Dermis blood vessel endothelial cell (primary cell): ENCODE data around the gene FLT1. TPM values are rescaled to one million over a fixed set of nuclear protein-coding genes. Genes with fewer than 3 reads are reported as not detected.

Source experiments
- DNase-seq: peaks from one replicate; pipeline ENCODE4 v3.0.0; 2010
- total RNA-seq: library from RNA; depleted of rRNA; stranded (reverse); fragments of >200 nt; gene quantifications from 2 replicates; pipeline ENCODE4 v1.2.3, GENCODE V29; 2014

Gene FLT1
- total RNA-seq, 1 donor from 2014 or later: 82.9 TPM

DNA sequence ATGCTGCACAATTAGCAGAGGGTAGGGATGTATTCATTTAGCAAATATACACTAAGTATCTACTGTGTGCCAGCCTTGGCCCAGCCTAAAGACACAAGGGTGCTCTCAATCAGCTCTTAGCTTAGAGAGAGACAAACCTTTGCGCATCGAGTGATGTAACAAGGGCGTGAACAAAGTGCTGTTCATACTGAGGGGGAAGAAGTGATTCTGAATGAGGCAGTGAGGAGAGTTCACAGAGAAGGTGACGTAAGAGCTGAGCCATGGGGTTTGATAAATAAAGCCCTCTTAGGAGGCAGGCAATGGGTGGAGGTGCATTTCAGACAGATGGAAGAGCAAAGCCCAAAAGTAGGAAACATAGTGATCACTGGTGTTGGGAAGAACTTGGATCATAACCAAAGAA lies 68.5 kb downstream of the FLT1 start:
- DNase-seq: no peak

DNA sequence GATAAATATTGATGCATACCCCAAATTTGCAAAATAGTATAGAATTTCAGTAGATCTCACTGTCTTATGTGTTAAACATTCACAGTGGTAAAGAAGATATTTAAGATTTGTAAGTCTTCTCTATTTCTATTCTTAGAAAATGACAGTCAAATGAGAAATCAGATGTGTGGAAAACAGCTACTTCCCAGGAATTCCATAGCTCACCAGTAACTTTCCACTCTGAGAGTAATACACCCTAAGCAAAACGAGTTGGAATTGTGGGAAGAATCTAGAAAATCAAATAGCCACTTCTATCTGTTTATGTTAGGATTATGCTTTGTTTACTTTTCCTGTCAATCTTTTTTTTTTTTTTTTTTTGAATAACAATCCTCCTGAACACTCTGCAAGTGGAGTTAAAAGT lies 69.1 kb downstream of the FLT1 start:
- DNase-seq: no peak

DNA sequence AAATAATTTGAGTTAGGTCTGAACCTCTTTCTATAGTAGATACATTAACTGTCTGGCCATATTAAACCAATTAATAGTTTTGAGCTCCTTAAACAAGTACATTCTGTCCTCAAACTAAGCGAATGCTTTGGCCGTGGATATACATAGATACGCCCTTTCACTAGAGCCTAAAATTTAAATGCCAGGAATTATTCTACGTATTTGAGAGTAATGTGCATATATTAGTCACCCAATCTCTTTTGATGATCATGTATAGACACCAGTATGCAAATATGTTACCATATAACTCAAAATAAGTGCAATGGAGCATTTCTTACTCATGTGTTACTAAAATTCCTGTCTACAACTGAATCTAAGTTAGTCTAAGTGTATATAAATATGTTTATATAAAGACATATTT lies 70.4 kb downstream of the FLT1 start:
- no peak for DNase-seq

DNA sequence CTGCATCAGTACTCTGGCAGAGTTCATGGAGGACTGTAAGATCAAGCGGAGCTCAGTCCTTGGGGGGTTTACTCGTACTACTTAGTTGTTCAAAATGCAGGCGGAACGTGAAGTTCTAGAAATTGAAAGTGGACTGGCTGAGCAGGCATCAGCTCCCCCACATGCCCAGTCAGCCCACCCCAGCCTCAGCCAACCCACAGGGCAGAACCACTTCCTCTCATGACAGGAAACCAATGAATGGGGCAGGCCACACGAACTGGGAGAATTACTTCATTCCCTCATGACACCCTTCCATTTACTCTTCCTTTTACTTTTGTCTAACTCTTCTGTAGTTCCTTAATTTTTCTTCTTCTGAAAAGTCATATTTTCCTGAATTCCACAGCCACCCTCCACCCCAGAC lies 71.9 kb downstream of the FLT1 start:
- DNase-seq: no peak

DNA sequence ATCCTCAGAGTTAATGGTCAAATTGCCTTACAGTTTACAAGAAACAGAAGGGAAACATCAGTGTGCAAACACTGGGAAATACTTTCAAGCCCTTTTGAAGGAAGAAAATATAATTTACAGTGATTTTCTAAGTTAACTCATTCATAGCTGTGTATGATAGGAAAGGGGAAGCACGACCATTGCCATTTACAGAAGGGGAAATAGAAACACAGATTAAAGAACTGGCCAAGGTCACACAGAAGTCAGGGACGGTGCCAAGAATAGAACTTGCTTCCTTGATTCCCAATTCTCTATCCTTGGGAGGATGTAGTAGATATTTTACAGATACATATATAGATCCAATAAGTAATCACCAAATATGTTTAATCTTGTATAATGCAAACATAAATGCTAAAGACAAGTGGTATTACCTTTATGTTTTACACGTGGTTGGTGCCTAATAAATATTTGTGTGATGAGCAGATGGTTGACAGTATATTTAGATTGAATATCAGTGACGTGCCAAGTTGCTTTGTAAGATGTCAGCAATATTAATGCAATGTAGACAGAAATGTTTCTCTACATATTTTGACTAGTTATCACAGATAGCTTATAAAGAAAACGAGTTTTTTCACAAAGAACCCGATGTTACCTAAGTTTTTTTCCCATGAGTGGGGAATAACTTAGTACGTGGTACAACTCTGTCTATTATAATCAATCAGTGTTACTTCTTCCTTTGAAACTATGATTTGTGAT lies 73.1 kb downstream of the FLT1 start:
- DNase-seq: no peak

DNA sequence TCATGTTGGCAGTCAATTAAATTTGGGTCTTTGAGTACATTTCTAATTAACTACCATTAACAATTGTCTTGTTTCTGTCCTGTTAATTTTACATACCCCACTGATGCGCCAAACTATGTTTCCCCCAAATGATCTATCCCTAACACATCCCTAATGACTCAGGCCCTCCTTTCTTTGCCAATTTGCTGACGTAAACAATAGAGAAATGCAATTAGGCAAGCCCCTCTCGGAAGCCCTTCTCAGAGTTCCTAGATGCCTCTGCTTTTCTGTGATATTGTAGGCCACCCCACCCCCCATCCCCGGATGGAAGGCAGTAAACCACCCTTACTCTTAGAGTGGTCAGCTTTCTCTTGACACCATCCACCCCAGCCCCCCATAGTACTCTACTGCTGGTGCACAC lies 74.2 kb downstream of the FLT1 start:
- DNase-seq: no peak

DNA sequence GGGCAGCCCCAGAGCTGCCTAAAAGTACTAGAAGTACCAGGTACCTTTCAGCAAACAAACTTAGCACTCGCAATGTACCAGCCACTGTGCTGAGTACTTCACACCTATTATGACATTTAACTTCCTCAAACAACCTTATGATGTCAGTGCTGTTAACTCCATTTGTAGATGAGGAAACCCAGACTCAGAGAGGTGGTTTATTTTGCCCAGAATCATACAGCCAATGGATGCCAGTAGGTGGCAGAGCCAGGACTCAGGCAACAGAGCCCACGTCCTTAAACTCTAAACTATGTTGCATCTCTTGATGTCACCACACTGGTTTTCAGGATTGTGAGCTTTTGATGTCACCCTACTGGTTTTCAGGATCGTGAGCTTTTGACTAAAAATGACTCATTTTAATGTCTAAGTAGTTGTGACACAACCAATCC lies 78.9 kb downstream of the FLT1 start:
- no peak for DNase-seq

DNA sequence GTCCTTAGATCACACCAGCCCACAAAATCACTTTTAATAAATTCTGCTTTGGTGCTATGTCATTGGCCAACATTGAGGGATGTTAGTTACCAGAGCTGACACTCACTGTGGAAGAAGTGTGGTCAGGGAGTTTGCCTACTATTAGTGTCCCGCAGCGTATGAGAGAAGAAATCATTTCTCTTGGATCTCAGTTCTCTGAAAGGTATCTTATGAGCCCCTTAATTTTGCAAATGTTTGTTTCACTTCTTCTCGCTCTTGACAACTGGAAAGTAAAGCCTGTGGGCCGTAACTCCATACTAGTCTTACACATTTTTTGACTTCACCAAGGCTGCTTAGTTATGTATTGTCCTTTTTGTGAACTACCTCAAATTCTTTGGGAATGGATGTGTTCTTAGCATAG lies 80.9 kb downstream of the FLT1 start:
- no peak for DNase-seq

DNA sequence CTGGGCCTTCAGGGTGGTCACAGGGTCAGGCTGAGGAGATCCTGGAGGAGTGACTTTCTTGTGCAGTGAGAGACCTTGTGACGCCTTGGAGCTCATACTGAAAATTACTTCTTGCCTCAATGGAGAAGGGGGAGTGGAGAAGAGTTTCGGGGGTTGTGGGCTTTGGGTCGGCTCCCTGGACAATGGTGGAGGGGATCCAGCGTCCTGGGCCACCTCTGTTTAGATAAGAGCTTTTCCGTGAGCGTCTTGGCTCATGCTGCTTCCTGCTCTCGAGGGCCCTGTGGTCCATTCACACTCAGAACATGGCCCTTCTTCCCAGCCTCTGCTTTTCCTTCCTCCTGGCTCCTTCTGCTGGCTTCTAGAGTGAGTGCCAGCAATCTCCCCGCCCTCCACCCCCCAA lies 81.9 kb downstream of the FLT1 start:
- peak; percentile 74 for DNase-seq

DNA sequence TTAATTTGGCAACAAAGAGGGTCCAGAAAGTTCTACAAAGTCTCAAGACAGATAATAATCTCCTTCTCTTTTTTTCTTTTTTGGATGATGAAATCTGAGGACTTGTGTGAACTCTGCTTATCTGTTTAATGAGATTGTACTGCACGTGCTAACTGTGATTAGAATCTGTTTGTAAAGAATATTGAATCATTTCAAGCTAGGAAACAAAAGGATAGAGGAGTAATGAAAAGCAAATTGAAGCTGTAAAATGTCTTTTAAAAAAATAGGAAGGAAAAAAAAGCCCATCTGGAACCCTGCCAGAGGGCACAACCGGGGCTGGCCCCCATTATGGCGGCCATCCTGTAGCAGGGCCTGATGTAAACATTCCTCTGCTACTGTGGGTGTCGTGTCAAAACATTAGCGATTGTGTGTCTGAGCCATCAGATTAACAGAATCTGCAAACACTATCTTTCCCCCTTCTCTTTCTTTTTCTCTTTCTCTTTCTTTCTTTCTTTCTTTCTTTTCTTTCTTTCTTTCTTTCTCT lies 83.0 kb downstream of the FLT1 start:
- DNase-seq: peak; percentile 91

DNA sequence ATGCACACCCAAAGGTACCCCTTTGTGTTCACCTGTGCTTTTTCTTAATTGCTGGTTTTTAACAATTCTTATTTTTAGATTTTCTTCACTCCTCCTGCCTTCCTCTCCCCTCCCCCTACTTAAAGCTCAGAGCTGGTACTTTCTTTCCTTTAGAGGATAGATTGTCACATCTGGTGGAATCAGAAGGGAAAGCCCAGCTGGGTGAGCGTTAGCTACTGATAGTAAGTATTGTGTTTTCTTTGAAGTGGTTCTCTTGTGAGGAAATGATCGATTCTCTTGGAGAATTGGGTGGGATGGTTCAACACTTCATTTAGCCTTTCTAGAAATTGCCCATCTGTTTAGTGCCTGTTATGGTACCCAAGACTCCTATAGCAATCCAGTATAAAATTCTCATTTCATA lies 84.8 kb downstream of the FLT1 start:
- DNase-seq: no peak

DNA sequence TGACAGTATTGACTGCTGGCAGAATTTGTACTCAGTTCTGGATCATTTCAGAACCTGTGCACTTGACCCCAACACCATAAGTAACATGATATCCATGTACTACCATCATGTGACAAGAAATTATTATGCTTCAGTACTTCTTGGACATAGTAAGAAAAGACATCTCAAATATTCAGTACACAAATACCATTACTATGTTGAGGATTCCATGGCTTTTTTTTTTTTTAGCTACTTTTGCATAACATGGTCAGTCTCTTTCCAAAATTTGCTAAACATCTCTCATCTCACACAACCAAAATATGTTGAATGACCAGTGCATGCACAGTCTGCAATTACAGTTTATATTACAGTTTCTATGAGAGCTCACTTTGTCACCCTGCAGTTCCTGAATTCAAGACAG lies 85.3 kb downstream of the FLT1 start:
- DNase-seq: no peak

DNA sequence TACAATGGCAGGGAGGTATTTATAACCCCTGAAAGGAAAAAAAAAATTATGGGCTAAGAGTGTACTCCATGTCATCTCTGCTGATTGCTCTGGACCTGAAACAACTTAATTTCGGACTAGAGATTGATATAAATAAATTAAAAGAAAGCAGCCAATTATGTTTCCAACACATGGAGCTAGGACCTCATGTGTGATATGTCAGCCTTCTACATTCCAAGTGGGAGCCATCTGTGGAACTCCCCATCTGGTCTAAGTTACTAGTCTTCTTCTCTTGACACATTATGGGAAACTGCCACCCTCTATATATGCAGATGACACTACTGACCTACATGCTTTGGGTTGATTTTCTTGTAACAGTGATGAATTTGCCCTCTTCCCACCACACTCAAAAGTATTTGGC lies 86.1 kb downstream of the FLT1 start:
- DNase-seq: no peak

DNA sequence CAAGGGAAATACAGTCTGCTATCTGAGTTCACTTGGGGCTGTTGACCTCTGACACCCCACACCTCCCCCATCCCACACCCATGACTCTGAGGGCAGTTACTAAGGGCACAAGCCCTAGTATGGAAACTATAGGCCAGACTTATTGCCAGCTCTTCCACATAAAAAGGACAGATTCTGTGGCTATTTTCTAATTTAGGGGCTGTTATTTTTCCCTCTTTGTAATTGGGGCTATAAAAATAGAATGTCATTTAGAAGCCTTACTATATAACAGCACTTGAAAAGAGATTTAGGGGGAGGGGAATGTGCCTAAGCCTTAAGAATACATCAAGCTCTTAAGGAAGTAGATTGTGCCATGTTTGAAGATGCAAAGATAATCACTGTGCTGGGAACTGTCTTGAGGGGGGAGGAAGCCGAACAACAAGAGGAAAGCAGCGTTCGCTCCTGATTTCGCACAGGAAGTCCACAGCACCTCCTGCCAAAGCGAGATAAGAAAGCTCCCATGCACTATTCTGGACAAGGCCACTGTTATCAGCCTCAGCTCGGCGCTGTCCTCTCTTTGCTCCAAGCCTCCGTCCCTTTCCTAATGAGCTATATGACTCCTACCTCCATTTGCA lies 86.6 kb downstream of the FLT1 start:
- DNase-seq: peak; percentile 100

DNA sequence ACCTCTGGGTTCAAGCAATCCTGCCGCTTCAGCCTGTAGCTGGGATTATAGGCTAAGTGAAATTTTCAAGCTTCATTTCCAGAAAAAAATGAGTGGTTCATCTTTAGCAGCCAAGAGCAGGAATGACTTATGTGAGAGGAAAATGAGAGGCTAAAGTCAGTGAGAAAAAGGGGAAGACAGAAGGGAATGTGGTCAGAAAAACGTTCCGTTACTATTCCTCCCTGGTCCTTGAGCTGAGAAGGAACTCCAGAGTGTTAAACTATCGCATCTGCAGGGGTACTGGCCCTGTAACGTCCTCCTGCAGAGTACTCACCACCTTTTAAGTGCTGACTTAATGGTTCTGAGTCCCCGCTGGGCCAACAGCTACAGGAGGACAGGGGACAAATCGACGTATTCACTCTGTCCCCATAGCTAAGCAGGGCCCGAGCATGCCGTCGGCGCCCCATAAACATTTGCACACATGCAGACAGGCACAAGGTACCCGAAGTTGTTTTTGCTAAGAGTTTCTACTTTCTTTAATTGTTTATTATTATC lies 88.1 kb downstream of the FLT1 start:
- DNase-seq: no peak

DNA sequence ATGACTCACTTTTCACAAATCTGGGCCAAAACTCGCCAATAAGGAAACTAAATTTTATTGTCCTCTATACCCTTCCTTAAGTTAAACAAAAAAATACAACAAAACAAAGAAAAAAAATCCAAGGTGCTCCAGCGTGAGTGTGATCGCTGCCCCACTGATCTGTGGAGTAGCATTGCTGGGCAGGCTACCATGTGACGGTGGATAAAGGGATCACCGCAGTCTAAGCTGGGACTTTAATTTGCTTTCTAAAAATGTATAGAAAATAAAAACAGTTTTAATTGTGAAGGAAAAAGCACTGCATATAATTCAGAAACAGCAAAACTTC lies 92.9 kb downstream of the FLT1 start:
- DNase-seq: no peak

DNA sequence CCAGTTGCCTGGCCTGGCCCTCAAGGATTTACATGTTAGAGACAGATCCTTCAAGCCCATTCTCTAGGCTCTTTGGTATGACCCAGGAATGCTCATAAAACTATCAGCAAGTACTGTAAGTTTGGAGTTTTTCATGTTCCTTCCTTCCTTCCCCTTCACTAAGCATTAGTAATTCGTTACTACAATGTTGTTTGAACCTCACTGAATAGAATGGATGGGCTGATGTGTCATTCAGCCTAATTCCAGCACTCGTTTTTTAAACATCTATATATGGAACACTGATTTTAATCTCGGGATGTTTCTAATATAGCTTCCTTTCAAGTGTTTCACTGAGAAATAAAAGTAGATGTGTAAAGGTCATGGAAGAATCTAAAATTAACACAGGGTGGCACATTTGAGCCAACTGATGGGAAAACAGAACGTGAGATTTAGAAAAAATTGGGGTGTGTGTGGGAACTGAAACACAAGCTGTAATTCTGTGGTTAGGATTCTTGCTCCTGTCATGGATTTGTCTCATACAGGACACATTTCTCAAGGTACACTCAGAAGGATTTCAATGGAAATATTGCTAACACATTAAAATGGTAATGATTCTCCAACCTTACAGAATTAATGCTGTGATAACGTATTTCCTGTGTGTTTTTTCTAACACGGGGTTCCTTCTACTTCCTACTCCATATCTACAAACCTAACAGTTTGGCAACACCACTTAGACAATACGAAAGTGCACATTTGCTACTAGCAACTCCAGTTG lies 93.4 kb downstream of the FLT1 start:
- DNase-seq: peak; percentile 93

DNA sequence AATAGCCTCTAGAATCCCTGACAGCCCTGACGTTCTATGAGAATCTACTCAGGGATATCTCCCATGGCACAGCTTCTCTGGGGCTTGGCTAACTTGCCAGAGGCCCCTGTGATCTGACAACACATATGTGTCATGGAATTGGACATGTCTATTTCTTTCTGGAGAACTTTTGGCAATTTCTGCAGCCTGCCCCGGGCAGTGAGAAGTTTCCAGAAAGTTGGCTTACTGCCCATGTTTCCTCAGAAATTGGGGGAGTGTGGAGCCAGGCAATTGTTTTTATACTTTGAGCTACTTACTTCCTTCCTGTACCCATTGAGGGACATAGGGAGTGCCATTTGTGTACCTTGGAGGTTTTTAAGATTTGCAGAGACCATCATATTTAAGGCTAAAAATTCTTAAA lies 98.9 kb downstream of the FLT1 start:
- DNase-seq: peak; percentile 59

DNA sequence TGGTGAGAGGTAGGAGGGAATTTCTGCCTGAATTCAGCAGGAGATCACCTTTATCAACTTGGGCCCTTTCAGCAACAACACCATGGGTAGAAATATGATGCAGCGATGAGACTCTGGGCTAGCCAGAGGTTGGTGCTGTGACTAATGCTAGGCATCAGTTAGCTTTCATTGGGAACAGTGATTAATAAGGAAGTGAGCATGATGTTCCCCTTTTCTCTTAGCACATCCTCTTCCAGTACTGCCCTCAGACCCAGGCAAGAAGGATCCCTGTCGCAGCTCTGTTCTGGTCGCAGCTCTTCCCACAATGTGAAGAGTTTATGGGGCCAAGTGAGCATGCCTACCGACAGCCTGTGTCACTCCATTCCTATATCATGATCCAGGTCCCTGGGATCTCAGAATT lies 100.5 kb downstream of the FLT1 start:
- DNase-seq: peak; percentile 67

DNA sequence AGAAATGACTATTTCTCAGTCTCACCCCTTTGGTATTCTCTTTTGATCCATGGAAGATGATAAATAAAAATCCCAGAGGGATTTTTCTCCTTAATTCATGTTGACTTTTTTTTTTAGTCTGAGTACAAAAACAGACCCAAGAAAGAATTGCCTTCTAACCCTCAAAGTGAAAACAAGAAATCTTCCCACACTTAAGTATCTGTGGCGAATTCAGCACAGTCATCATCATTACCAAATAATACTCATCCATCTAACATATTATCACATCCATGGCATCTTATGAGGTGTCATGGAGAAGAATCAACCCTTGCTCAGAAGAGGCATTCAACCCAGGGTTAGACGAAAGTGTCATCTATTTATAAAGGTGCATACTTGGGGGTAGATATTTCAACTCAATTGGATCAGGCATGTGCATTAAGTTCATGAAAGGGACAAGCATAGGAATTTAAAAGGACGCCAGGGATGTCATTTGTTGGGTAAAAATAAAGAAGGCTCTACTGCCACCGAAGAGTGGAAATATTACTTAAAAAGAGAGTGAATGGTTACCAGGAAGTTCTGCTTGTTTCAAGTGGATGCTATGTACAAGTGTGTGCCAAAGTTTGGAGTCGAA lies 101.9 kb downstream of the FLT1 start:
- no peak for DNase-seq

DNA sequence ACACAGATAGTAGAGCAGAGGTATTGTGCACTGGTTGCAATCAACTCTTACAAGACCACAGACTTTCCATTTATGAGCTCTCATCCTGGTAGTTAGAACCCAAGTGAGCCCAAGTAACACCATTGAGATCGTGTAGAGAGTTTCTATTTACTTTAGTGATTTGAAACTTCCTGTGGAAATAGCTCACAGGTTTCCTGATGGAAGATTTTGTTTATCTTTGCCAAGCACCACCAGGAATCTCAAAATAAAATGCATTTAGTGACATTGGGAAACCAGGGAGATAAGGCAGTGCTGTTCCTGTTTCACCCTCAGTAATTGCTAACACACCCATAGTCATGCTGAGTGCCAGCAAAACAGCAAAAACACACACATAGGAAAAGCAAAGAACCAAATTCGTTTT lies 102.5 kb downstream of the FLT1 start:
- DNase-seq: peak; percentile 86

DNA sequence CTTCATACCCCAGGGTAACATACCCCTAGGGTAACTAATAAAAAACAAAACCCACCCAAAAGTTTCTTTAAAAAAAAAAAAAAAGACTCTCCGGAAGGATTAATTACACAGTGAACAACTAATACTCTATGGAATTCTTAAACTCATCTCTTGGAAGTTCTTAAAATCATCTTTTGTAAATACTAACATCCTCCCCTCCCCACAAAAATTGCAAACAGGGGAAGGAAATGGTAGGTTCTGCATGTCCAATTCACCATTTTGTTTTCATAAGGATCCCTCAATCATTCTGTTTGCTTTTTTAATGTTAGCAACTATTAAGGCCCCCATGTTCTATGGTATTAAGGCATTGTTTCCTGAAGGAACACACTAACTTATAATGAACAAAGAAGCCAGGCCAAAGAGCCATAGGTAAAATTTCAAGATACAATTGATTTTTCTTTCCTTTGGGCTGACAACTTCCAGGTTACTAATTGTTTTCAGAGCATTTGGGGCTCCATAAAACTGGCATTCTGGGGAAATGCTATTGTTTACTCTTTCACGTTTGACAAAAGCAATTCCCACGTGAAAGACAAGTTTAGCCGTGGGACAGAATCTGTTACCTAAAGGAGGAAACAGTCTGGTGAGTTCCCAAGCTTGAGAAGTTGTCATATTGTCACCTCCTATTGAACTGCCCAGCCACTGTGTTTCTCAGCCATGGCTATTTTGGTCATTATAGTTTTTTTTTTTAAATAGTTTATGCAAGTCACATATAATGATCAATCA lies 107.0 kb downstream of the FLT1 start:
- peak; percentile 53 for DNase-seq
